Endothelial cell of umbilical vein (primary cell): ENCODE measurements around the gene ACADSB. TPM values are rescaled to one million over a fixed set of nuclear protein-coding genes. Genes with fewer than 3 reads are reported as not detected.

ENCODE experiments used
- BruUV-seq: library from RNA; stranded (reverse); fragments of 400-500 nt; replicated peaks from 2 replicates; lab custom pipeline; 2021; lab: Mats Ljungman, UMichigan
- CTCF ChIA-PET: fragments of 300-600, 350-600 bp; sonication (Branson Sonifier 250); formaldehyde crosslinking; loops from one replicate; lab custom pipeline; 2021; ENCODE audit warnings: antibody characterized with exemption, inconsistent platforms; lab: Charles Lee
- POLR2A ChIA-PET: fragments of 300-600, 350-600 bp; sonication (Branson Sonifier 250); formaldehyde crosslinking; loops from one replicate; lab custom pipeline; 2021; ENCODE audit warnings: antibody characterized with exemption, inconsistent platforms; lab: Charles Lee
- DNase-seq: peaks from one replicate; pipeline ENCODE4 v3.0.0-alpha.2; 2011; ENCODE audit warnings: low read depth, low spot score
- FAIRE-seq: peaks from 2 replicates; lab custom pipeline; 2011; peaks lifted over from hg19 to GRCh38; lab: Jason Lieb, UNC
- H2AFZ ChIP-seq: 2 replicates; pipeline ENCODE4 v1.6.0; 2012; ENCODE audit warnings: low read depth, low read length, control low read depth, inconsistent platforms
- H3K27ac ChIP-seq: 2 replicates; pipeline ENCODE4 v1.5.1; 2011; ENCODE audit warnings: low read depth, mild to moderate bottlenecking, control low read depth, low read length, moderate library complexity; ENCODE audit not compliant: insufficient read depth
- H3K27me3 ChIP-seq, 2 experiments: 2 replicates each; pipeline versions ENCODE4 v1.6.0 to v1.6.1; 2011; ENCODE audit warnings: low read length in 2 of 2, mixed read lengths in 1 of 2; ENCODE audit not compliant: control insufficient read depth in 2 of 2, insufficient read depth in 2 of 2
- H3K36me3 ChIP-seq, 2 experiments: 2 replicates in 1 of 2; 3 replicates in 1 of 2; pipeline ENCODE4 v1.5.1; 2011; ENCODE audit warnings: low read length in 2 of 2, mild to moderate bottlenecking in 1 of 2, moderate library complexity in 1 of 2; ENCODE audit not compliant: control insufficient read depth in 2 of 2, insufficient read depth in 2 of 2; ENCODE audit errors: extremely low read depth in 1 of 2
- H3K4me1 ChIP-seq: 3 replicates; pipeline ENCODE4 v1.5.1; 2011; ENCODE audit warnings: mild to moderate bottlenecking, low read length; ENCODE audit not compliant: control insufficient read depth, insufficient read depth; ENCODE audit errors: extremely low read depth
- H3K4me2 ChIP-seq: 2 replicates; pipeline ENCODE4 v1.6.1; 2011; ENCODE audit warnings: low read length, control low read depth, mixed read lengths; ENCODE audit not compliant: insufficient read depth
- H3K4me3 ChIP-seq, 3 experiments: fragments of 200-600 bp in 1 of 3; sonication (generic), shearing (Covaris generic) in 1 of 3; replicated peaks in 1 of 3; 2 replicates each; pipeline ENCODE4 v1.5.1; 2011 to 2016; ENCODE audit warnings: control low read depth in 3 of 3, low read length in 3 of 3, mild to moderate bottlenecking in 2 of 3, inconsistent platforms in 1 of 3, low read depth in 1 of 3, moderate library complexity in 1 of 3; ENCODE audit not compliant: insufficient read depth in 1 of 3
- H3K79me2 ChIP-seq: 2 replicates; pipeline ENCODE4 v1.6.0; 2012; ENCODE audit warnings: low read length, inconsistent platforms; ENCODE audit not compliant: control insufficient read depth, insufficient read depth
- H3K9ac ChIP-seq: replicated peaks from 2 replicates; pipeline ENCODE3; 2011; ENCODE audit warnings: low read length, control low read depth; ENCODE audit not compliant: insufficient read depth; ENCODE audit errors: extremely low read depth
- H3K9me1 ChIP-seq: replicated peaks from 3 replicates; pipeline ENCODE4 v1.6.0; 2011; ENCODE audit warnings: mild to moderate bottlenecking, low read length; ENCODE audit not compliant: control insufficient read depth, insufficient read depth; ENCODE audit errors: extremely low read depth
- H3K9me3 ChIP-seq: replicated peaks from 2 replicates; pipeline ENCODE4 v1.5.1; 2012; ENCODE audit warnings: low read length, inconsistent platforms; ENCODE audit not compliant: control insufficient read depth, insufficient read depth
- H4K20me1 ChIP-seq: replicated peaks from 2 replicates; pipeline ENCODE3; 2011; ENCODE audit warnings: mild to moderate bottlenecking, low read length; ENCODE audit not compliant: control insufficient read depth, insufficient read depth; ENCODE audit errors: extremely low read depth
- EZH2 ChIP-seq: IDR thresholded peaks from 2 replicates; pipeline ENCODE4 v1.6.1; 2012; ENCODE audit warnings: borderline replicate concordance, low read depth, mild to moderate bottlenecking, moderate library complexity, low read length, inconsistent platforms; ENCODE audit not compliant: severe bottlenecking
- FOS ChIP-seq: IDR thresholded peaks from 2 replicates; pipeline ENCODE4 v1.6.1; 2011; ENCODE audit warnings: mild to moderate bottlenecking, low read length, moderate library complexity, borderline replicate concordance; ENCODE audit not compliant: insufficient read depth
- GATA2 ChIP-seq: IDR thresholded peaks from 2 replicates; pipeline ENCODE4 v1.7.0; 2011; ENCODE audit warnings: low read depth, mild to moderate bottlenecking, moderate library complexity, mixed read lengths, low read length; ENCODE audit not compliant: insufficient read length, insufficient read depth
- JUN ChIP-seq: IDR thresholded peaks from 2 replicates; pipeline ENCODE4 v1.6.1; 2011; ENCODE audit warnings: borderline replicate concordance, low read depth; ENCODE audit not compliant: insufficient read length, insufficient read depth
- MAX ChIP-seq: IDR thresholded peaks from 2 replicates; pipeline ENCODE4 v1.6.1; 2011; ENCODE audit not compliant: insufficient read depth, insufficient read length
- MYC ChIP-seq: IDR thresholded peaks from one replicate; pipeline ENCODE4 v1.6.1; 2011; ENCODE audit warnings: mild to moderate bottlenecking, low read depth, low read length
- POLR2A ChIP-seq: IDR thresholded peaks from 2 replicates; pipeline ENCODE4 v1.6.1; 2012; ENCODE audit warnings: low read depth, mild to moderate bottlenecking, control low read depth, low read length
- POLR2AphosphoS5 ChIP-seq: IDR thresholded peaks from 2 replicates; pipeline ENCODE4 v1.6.1; 2012; ENCODE audit warnings: low read depth, mild to moderate bottlenecking, control low read depth, low read length, moderate library complexity; ENCODE audit not compliant: insufficient read depth
- dilution Hi-C: fragments of 300-500 bp; cut with MboI; formaldehyde crosslinking; loops from one replicate; pipeline ENCODE4 v1.15.0; 2019; ENCODE audit warnings: low sequenced_read_pairs; ENCODE audit not compliant: extremely low pct_ligation_motif_present
- intact Hi-C: fragments of 100-400 bp; cut with micrococcal nuclease; formaldehyde crosslinking; loops from one replicate; pipeline ENCODE4 v1.10.0; 2022
- polyA plus RNA-seq, 4 experiments: library from polyadenylated mRNA; depleted of rRNA in 3 of 4; stranded (reverse) in 3 of 4; unstranded in 1 of 4; fragments of >200 nt; gene quantifications; 2 replicates each; pipeline versions ENCODE4 v1.2.1 to v1.2.3, GENCODE V29; 2011 to 2012; ENCODE audit warnings: missing spikeins in 1 of 4
- total RNA-seq: library from RNA; stranded (reverse); gene quantifications from 2 replicates; pipeline ENCODE4 v1.2.3, GENCODE V29; 2021
- TF ChIP-seq, protein P1 (sequence below), 2 donors: IDR thresholded peaks; 1 replicate in 1 of 2; 2 replicates in 1 of 2; pipeline ENCODE4 v1.5.1; 2011; ENCODE audit warnings: low read length in 2 of 2, mild to moderate bottlenecking in 2 of 2, moderate library complexity in 2 of 2, control low read depth in 1 of 2, inconsistent platforms in 1 of 2, low read depth in 1 of 2; ENCODE audit not compliant: insufficient read depth in 1 of 2; ENCODE audit errors: extremely low read depth in 1 of 2

Gene ACADSB
- total and polyA plus RNA-seq, 2 donors (not counting 3 experiments of a cell fraction or from before 2014, with no cell fraction given) = 3.1 to 15.2 TPM

- Histone ChIP-seq H3K9ac (no peak overlapping the region), H2AFZ (no peak overlapping the region), H3K9me1 (no peaks in the 10 kb centered on the region), H3K27me3 (no peaks in the 10 kb centered on the region), H3K9me3 (no peaks in the 10 kb centered on the region), H3K4me2 (no peak overlapping the region), H3K4me1 (no peaks in the 10 kb centered on the region), H3K79me2 (no peaks in the 10 kb centered on the region), H3K4me3 (no peak overlapping the region), H3K27ac (no peak overlapping the region), H4K20me1 (no peaks in the 10 kb centered on the region), H3K36me3 (no peaks in the 10 kb centered on the region)
- no peak for DNase-seq
- intact Hi-C loops = loop anchor here (10.0 kb wide), 1 partner anchor 1875 kb away; no protein-coding TSS in a partner anchor
- POLR2A ChIA-PET = no interaction called here
- BruUV-seq = no TSS peak
- dilution Hi-C loops = no loop called here
- CTCF ChIA-PET = interaction anchor here (2.0 kb wide), 1 partner anchor 17 kb away, joined by 7 read pairs; no protein-coding TSS in a partner anchor
- TF ChIP-seq POLR2A (no peak), EZH2 (no peak), MYC (no peak), POLR2AphosphoS5 (no peak), JUN (no peak), GATA2 (no peak), FOS (no peak), MAX (no peak)
- TF ChIP-seq, protein P1, sequence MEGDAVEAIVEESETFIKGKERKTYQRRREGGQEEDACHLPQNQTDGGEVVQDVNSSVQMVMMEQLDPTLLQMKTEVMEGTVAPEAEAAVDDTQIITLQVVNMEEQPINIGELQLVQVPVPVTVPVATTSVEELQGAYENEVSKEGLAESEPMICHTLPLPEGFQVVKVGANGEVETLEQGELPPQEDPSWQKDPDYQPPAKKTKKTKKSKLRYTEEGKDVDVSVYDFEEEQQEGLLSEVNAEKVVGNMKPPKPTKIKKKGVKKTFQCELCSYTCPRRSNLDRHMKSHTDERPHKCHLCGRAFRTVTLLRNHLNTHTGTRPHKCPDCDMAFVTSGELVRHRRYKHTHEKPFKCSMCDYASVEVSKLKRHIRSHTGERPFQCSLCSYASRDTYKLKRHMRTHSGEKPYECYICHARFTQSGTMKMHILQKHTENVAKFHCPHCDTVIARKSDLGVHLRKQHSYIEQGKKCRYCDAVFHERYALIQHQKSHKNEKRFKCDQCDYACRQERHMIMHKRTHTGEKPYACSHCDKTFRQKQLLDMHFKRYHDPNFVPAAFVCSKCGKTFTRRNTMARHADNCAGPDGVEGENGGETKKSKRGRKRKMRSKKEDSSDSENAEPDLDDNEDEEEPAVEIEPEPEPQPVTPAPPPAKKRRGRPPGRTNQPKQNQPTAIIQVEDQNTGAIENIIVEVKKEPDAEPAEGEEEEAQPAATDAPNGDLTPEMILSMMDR (IDR thresholded peaks at IDR 0.05; ENCODE audit: extremely low read depth in 1 of 2, insufficient read depth in 1 of 2, low read depth in 1 of 2, low read length in 2 of 2) = no peak
- FAIRE-seq = no peak
Measured at GRCh38 chr10:123069246-123069986, 60.6 kb downstream of the ACADSB start.
